CD14-positive monocyte (primary cell): ENCODE data around the gene RAET1E. TPM values are rescaled to one million over a fixed set of nuclear protein-coding genes. Genes with fewer than 3 reads are reported as not detected.

Experiments
- DNase-seq, 3 donors: peaks; one replicate each; pipeline ENCODE4 v3.0.0-alpha.2; 2011 to 2022
- H2AFZ ChIP-seq: 2 replicates; pipeline ENCODE4 v1.6.0; 2012; ENCODE audit warnings: mild to moderate bottlenecking, low read depth, low read length, inconsistent platforms; ENCODE audit not compliant: insufficient read depth, poor library complexity, severe bottlenecking
- H3K27ac ChIP-seq, 2 donors: 1 replicate in 1 of 2; 2 replicates in 1 of 2; pipeline ENCODE4 v1.5.1; 2012 to 2013; ENCODE audit warnings: low read length in 2 of 2, control low read depth in 1 of 2, inconsistent platforms in 1 of 2, low read depth in 1 of 2, mild to moderate bottlenecking in 1 of 2
- H3K27me3 ChIP-seq, 2 donors: one replicate each; pipeline versions ENCODE4 v1.6.0 to v1.6.1; 2011 to 2013; ENCODE audit warnings: low read length in 2 of 2; ENCODE audit not compliant: control insufficient read depth in 2 of 2, insufficient read depth in 2 of 2
- H3K36me3 ChIP-seq, 2 donors: replicated peaks in 1 of 2; 1 replicate in 1 of 2; 2 replicates in 1 of 2; pipeline versions ENCODE4 v1.5.1 to v1.6.1; 2012 to 2013; ENCODE audit warnings: low read length in 2 of 2, control low read depth in 1 of 2, inconsistent platforms in 1 of 2, mild to moderate bottlenecking in 1 of 2; ENCODE audit not compliant: insufficient read depth in 2 of 2, control insufficient read depth in 1 of 2
- H3K4me1 ChIP-seq, 2 donors: 1 replicate in 1 of 2; 2 replicates in 1 of 2; pipeline versions ENCODE4 v1.5.1 to v1.6.1; 2012 to 2013; ENCODE audit warnings: low read length in 2 of 2, control low read depth in 1 of 2, inconsistent platforms in 1 of 2, mild to moderate bottlenecking in 1 of 2, moderate library complexity in 1 of 2; ENCODE audit not compliant: insufficient read depth in 2 of 2, control insufficient read depth in 1 of 2
- H3K4me2 ChIP-seq: replicated peaks from 2 replicates; pipeline ENCODE3; 2012; ENCODE audit warnings: low read length, moderate library complexity, mild to moderate bottlenecking; ENCODE audit not compliant: poor library complexity, severe bottlenecking; ENCODE audit errors: extremely low read depth
- H3K4me3 ChIP-seq, 3 experiments: fragments of 200-600 bp in 1 of 3; sonication (generic) in 1 of 3; replicated peaks in 1 of 3; 1 replicate in 2 of 3; 2 replicates in 1 of 3; pipeline ENCODE4 v1.5.1; 2011 to 2013; ENCODE audit warnings: low read length in 3 of 3, mild to moderate bottlenecking in 3 of 3, control low read depth in 2 of 3, low read depth in 2 of 3, inconsistent platforms in 1 of 3, moderate library complexity in 1 of 3
- H3K79me2 ChIP-seq: 2 replicates; pipeline ENCODE4 v1.6.0; 2012; ENCODE audit warnings: mild to moderate bottlenecking, control low read depth, inconsistent platforms, low read length, moderate library complexity; ENCODE audit not compliant: insufficient read depth
- H3K9ac ChIP-seq: 2 replicates; pipeline ENCODE4 v1.6.0; 2017; ENCODE audit warnings: low read length, mild to moderate bottlenecking; ENCODE audit not compliant: insufficient read depth, poor library complexity, severe bottlenecking
- H3K9me3 ChIP-seq, 2 donors: replicated peaks in 1 of 2; 1 replicate in 1 of 2; 2 replicates in 1 of 2; pipeline versions ENCODE4 v1.5.1 to v1.6.1; 2012 to 2013; ENCODE audit warnings: low read length in 2 of 2, control low read depth in 1 of 2; ENCODE audit not compliant: control insufficient read depth in 1 of 2, insufficient read depth in 1 of 2
- H4K20me1 ChIP-seq: 2 replicates; pipeline ENCODE4 v1.6.0; 2012; ENCODE audit warnings: mild to moderate bottlenecking, low read length, control low read depth, moderate library complexity; ENCODE audit not compliant: insufficient read depth
- H3K27ac Mint-ChIP-seq, 7 donors: one replicate each; pipeline ENCODE4 v1.8.0; 2020; ENCODE audit warnings: mild to moderate bottlenecking in 7 of 7, mixed read lengths in 7 of 7, moderate library complexity in 6 of 7, inconsistent platforms in 2 of 7
- H3K27me3 Mint-ChIP-seq, 3 donors: one replicate each; pipeline ENCODE4 v1.8.0; 2021 to 2022; ENCODE audit warnings: low read depth in 3 of 3, mild to moderate bottlenecking in 3 of 3, mixed read lengths in 3 of 3, moderate library complexity in 3 of 3, inconsistent platforms in 1 of 3
- H3K36me3 Mint-ChIP-seq, 2 donors: one replicate each; pipeline ENCODE4 v1.8.0; 2020; ENCODE audit warnings: mixed read lengths in 2 of 2, inconsistent platforms in 1 of 2, mild to moderate bottlenecking in 1 of 2
- H3K4me1 Mint-ChIP-seq: one replicate; pipeline ENCODE4 v1.8.0; 2020; ENCODE audit warnings: mild to moderate bottlenecking, mixed read lengths
- H3K4me3 Mint-ChIP-seq, 2 donors: one replicate each; pipeline ENCODE4 v1.8.0; 2020; ENCODE audit warnings: mild to moderate bottlenecking in 2 of 2, mixed read lengths in 2 of 2, moderate library complexity in 1 of 2
- H3K9me3 Mint-ChIP-seq, 7 donors: one replicate each; pipeline ENCODE4 v1.8.0; 2020 to 2022; ENCODE audit warnings: mixed read lengths in 7 of 7, mild to moderate bottlenecking in 6 of 7, moderate library complexity in 6 of 7, inconsistent platforms in 2 of 7
- WGBS: methylation state at CpG from one replicate; pipeline ENCODE4 v1.1.5; 2013; ENCODE audit warnings: missing lambda C conversion rate; ENCODE audit not compliant: insufficient coverage; 5-methylcytosine and 5-hydroxymethylcytosine counted together
- intact Hi-C, 2 donors: fragments of 100-400 bp; cut with micrococcal nuclease; formaldehyde crosslinking; loops; one replicate each; pipeline versions ENCODE4 v1.15.0 to v1.15.1; 2023
- polyA plus RNA-seq, 3 donors: library from polyadenylated mRNA; depleted of rRNA in 1 of 3; unstranded in 2 of 3; stranded (reverse) in 1 of 3; fragments of 300-500 nt in 2 of 3; fragments of >200 nt in 1 of 3; fragmentation: Illumina TruSeq in 2 of 3; gene quantifications; 1 replicate in 2 of 3; 2 replicates in 1 of 3; pipeline ENCODE4 v1.2.3, GENCODE V29; 2012 to 2021
- TF ChIP-seq, protein P1 (sequence below): fragments of 200-600 bp; IDR thresholded peaks from one replicate; pipeline ENCODE4 v1.8.0; 2022; ENCODE audit warnings: antibody characterized with exemption, mild to moderate bottlenecking

RAET1E gene
- polyA plus RNA-seq, 3 donors = not detected

DNA sequence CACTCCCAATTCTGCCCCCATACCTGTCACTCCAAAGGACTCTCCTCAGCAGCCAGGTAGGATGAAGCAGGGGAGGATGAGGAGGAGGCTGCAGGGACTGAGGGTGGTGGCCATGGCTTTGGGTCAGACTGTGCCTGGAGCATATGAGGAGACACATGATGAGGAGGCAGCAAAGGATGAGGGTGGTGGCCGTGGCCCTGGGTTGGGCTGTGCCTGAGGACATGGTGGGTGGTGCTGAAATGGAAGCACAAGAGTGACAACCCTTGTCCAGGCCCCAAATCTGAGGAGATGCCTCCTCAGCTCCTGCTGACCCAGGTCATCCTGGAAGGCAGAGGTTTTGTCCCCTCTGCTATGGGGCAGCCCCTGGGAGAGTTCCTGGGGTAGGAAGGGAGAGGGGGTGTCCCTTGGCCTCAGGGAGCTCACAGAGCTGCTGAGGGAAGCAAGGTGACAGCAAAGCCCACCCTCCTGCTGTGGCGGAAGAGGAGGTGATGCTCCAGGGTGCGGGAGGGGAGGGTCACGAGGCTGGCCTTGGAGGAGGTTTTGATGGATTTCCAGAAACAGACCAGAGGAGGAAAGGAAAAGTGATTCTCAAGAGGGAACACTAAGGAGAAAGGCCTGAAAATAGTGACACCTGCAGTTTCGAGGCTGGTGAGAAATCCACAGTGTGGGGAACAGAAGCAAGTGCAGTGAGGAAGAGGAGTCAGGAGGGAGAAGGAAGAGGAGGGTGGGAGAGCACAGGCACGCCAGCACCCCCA is 20.4 kb upstream of the RAET1E start:
- DNase-seq = no peak
- Mint-ChIP-seq H3K4me3 (no peak overlapping the region), H3K27me3 (peaks cover 33 to 38% (median 37%) of the 10 kb centered on the region in 3 donors), H3K36me3 (peaks cover 5 to 8% of the 10 kb centered on the region in 2 donors), H3K4me1 (peaks cover 14% of the 10 kb centered on the region), H3K9me3 (peaks cover 0 to 13% (median 8%) of the 10 kb centered on the region in 7 donors), H3K27ac (no peak overlapping the region)
- Histone ChIP-seq H2AFZ (no peak overlapping the region), H3K4me2 (no peak overlapping the region), H3K4me3 (no peak overlapping the region), H3K9ac (no peak overlapping the region), H3K36me3 (no peaks in the 10 kb centered on the region), H3K9me3 (no peaks in the 10 kb centered on the region), H3K4me1 (peaks cover 10 to 13% of the 10 kb centered on the region in 2 donors), H3K27ac (no peak overlapping the region), H3K27me3 (peaks cover 8 to 25% of the 10 kb centered on the region in 2 donors), H4K20me1 (no peaks in the 10 kb centered on the region), H3K79me2 (no peaks in the 10 kb centered on the region)
- intact Hi-C loops = no loop called here
- TF ChIP-seq, protein P1, sequence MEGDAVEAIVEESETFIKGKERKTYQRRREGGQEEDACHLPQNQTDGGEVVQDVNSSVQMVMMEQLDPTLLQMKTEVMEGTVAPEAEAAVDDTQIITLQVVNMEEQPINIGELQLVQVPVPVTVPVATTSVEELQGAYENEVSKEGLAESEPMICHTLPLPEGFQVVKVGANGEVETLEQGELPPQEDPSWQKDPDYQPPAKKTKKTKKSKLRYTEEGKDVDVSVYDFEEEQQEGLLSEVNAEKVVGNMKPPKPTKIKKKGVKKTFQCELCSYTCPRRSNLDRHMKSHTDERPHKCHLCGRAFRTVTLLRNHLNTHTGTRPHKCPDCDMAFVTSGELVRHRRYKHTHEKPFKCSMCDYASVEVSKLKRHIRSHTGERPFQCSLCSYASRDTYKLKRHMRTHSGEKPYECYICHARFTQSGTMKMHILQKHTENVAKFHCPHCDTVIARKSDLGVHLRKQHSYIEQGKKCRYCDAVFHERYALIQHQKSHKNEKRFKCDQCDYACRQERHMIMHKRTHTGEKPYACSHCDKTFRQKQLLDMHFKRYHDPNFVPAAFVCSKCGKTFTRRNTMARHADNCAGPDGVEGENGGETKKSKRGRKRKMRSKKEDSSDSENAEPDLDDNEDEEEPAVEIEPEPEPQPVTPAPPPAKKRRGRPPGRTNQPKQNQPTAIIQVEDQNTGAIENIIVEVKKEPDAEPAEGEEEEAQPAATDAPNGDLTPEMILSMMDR = no peak
- WGBS = 89% methylated on average over 5 of the region's 6 CpGs

DNA sequence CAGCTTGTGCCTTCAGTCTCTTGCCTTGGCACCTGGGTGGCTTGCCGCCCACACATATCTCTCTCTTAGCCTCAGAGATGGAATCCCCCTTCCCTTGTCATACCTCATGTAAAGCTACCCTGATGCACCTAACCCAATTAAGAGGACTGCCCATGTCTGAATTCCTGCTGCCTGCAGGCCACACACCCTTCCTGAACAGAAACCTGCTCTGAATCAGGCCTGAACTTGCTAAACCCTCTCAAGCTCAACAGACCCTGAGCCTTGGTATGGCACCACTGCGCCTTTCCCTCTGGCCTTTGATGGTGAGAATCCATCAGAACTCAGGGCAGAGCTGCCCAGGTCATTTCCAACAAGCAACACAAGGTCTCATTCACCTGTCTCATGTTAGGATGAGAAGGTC is 19.8 kb upstream of the RAET1E start:
- intact Hi-C loops = no loop called here
- Histone ChIP-seq H3K9ac (no peak overlapping the region), H3K27me3 (peaks cover 6 to 18% of the 10 kb centered on the region in 2 donors), H3K9me3 (no peaks in the 10 kb centered on the region), H3K4me2 (no peak overlapping the region), H3K4me1 (peaks cover 4 to 6% of the 10 kb centered on the region in 2 donors), H3K36me3 (no peaks in the 10 kb centered on the region), H2AFZ (no peak overlapping the region), H3K4me3 (no peak overlapping the region), H4K20me1 (no peaks in the 10 kb centered on the region), H3K79me2 (no peaks in the 10 kb centered on the region), H3K27ac (no peak overlapping the region)
- Mint-ChIP-seq H3K4me1 (peaks cover 7% of the 10 kb centered on the region), H3K4me3 (no peak overlapping the region), H3K27me3 (peaks cover 28 to 34% (median 32%) of the 10 kb centered on the region in 3 donors), H3K27ac (no peak overlapping the region), H3K9me3 (peaks cover 0 to 7% (median 4%) of the 10 kb centered on the region in 7 donors), H3K36me3 (peaks cover 0 to 6% of the 10 kb centered on the region in 2 donors)
- DNase-seq = no peak
- TF ChIP-seq, protein P1 = no peak
- WGBS = 80% methylated on average over 1 of the region's 2 CpGs
